GM23338 (cell line): ENCODE measurements around the gene GP9. TPM values are rescaled to one million over a fixed set of nuclear protein-coding genes. Genes with fewer than 3 reads are reported as not detected.

Experiments used
- ATAC-seq: fragments of 200-7000 bp; cut with Tn5 transposase; 3 replicates; pipeline ENCODE4 v1.9.1; 2020
- DNase-seq: peaks from one replicate; pipeline ENCODE4 v3.0.0-alpha.2; 2015; ENCODE audit warnings: low spot score
- H2AFZ ChIP-seq: fragments of 200-600 bp; sonication (generic); 2 replicates; pipeline ENCODE4 v1.8.0; 2016; ENCODE audit warnings: antibody characterized with exemption, mild to moderate bottlenecking, moderate library complexity
- H3F3A ChIP-seq: fragments of 200-600 bp; sonication (generic); replicated peaks from 2 replicates; pipeline ENCODE4 v1.8.0; 2017; ENCODE audit warnings: antibody characterized with exemption, mixed run types, low read depth
- H3K27ac ChIP-seq: fragments of 200-600 bp; sonication (generic); 2 replicates; pipeline ENCODE4 v1.6.1; 2016; ENCODE audit warnings: low read depth
- H3K27me3 ChIP-seq: fragments of 200-600 bp; sonication (generic); 2 replicates; pipeline ENCODE4 v1.8.0; 2016; ENCODE audit warnings: mild to moderate bottlenecking, mixed run types, moderate library complexity; ENCODE audit not compliant: insufficient read depth
- H3K36me3 ChIP-seq: fragments of 200-600 bp; sonication (generic); 2 replicates; pipeline ENCODE4 v1.8.0; 2016; ENCODE audit warnings: mild to moderate bottlenecking; ENCODE audit not compliant: insufficient read depth
- H3K4me1 ChIP-seq: fragments of 200-600 bp; sonication (generic); 2 replicates; pipeline ENCODE4 v1.8.0; 2016; ENCODE audit warnings: mild to moderate bottlenecking, moderate library complexity; ENCODE audit not compliant: insufficient read depth
- H3K4me2 ChIP-seq: fragments of 200-600 bp; sonication (generic); 2 replicates; pipeline ENCODE4 v1.7.1; 2017; ENCODE audit warnings: mixed run types
- H3K4me3 ChIP-seq: fragments of 200-600 bp; sonication (generic); 2 replicates; pipeline ENCODE4 v1.6.1; 2016; ENCODE audit warnings: mixed run types
- H3K79me2 ChIP-seq: fragments of 200-600 bp; sonication (generic); replicated peaks from 2 replicates; pipeline ENCODE4 v1.8.0; 2017; ENCODE audit warnings: mild to moderate bottlenecking; ENCODE audit not compliant: insufficient read depth
- H3K9me2 ChIP-seq: fragments of 200-600 bp; sonication (generic); 2 replicates; pipeline ENCODE4 v1.8.0; 2017; ENCODE audit not compliant: insufficient read depth
- H4K20me1 ChIP-seq: fragments of 200-600 bp; sonication (generic); replicated peaks from 2 replicates; pipeline ENCODE4 v1.8.0; 2017; ENCODE audit warnings: mild to moderate bottlenecking; ENCODE audit not compliant: insufficient read depth
- H3K27ac Mint-ChIP-seq: 2 replicates; pipeline ENCODE4 v1.8.0; 2020; ENCODE audit warnings: inconsistent platforms, mild to moderate bottlenecking, moderate library complexity, mixed read lengths
- H3K27me3 Mint-ChIP-seq: 3 replicates; pipeline ENCODE4 v1.8.0; 2022; ENCODE audit warnings: low read depth, mild to moderate bottlenecking, moderate library complexity, mixed read lengths, inconsistent platforms; ENCODE audit not compliant: insufficient read depth, poor library complexity
- H3K36me3 Mint-ChIP-seq: 3 replicates; pipeline ENCODE4 v1.8.0; 2021; ENCODE audit warnings: low read depth, mild to moderate bottlenecking, inconsistent platforms, moderate library complexity, mixed read lengths
- H3K4me1 Mint-ChIP-seq: 3 replicates; pipeline ENCODE4 v1.8.0; 2020; ENCODE audit warnings: mild to moderate bottlenecking, inconsistent platforms, mixed read lengths
- H3K4me3 Mint-ChIP-seq: 3 replicates; pipeline ENCODE4 v1.8.0; 2021; ENCODE audit warnings: moderate library complexity, mild to moderate bottlenecking, inconsistent platforms, mixed read lengths
- H3K9me3 Mint-ChIP-seq: 3 replicates; pipeline ENCODE4 v1.8.0; 2020; ENCODE audit warnings: moderate library complexity, mild to moderate bottlenecking, inconsistent platforms, mixed read lengths
- CREB1 ChIP-seq: fragments of 250-450 bp; sonication (Bioruptor Pico); IDR thresholded peaks from 2 replicates; pipeline ENCODE4 v1.5.0; 2020; ENCODE audit warnings: low read depth, mild to moderate bottlenecking, moderate library complexity
- CTCF ChIP-seq, 2 experiments: fragments of 200-600 bp in 1 of 2; sonication (generic) in 1 of 2; conservative IDR thresholded peaks; 2 replicates each; pipeline versions ENCODE4 v1.5.1 to v1.6.1; 2016 to 2017; ENCODE audit warnings: antibody characterized with exemption in 2 of 2, low read depth in 2 of 2, mild to moderate bottlenecking in 2 of 2, moderate library complexity in 1 of 2
- EZH2phosphoT487 ChIP-seq: fragments of 200-600 bp; sonication (generic); IDR thresholded peaks from one replicate; pipeline ENCODE4 v1.8.1; 2018; ENCODE audit warnings: antibody characterized with exemption; ENCODE audit not compliant: unreplicated experiment
- JUNB ChIP-seq: IDR thresholded peaks from one replicate; pipeline ENCODE4 v1.6.1; 2016; ENCODE audit warnings: antibody characterized with exemption; ENCODE audit not compliant: unreplicated experiment
- NANOG ChIP-seq: IDR thresholded peaks from 2 replicates; pipeline ENCODE4 v1.6.1; 2016; ENCODE audit warnings: antibody characterized with exemption, borderline replicate concordance
- POLR2AphosphoS5 ChIP-seq: IDR thresholded peaks from 2 replicates; pipeline ENCODE4 v1.6.1; 2016; ENCODE audit warnings: antibody characterized with exemption, low read depth
- STAT1 ChIP-seq: IDR thresholded peaks from one replicate; pipeline ENCODE4 v1.6.1; 2016; ENCODE audit warnings: antibody characterized with exemption; ENCODE audit not compliant: unreplicated experiment
- ZNF114 ChIP-seq: fragments of 250-450 bp; sonication (Bioruptor Pico); IDR thresholded peaks from 2 replicates; pipeline ENCODE4 v1.5.0; 2020; ENCODE audit warnings: mild to moderate bottlenecking, moderate library complexity
- ZNF331 ChIP-seq: fragments of 250-450 bp; sonication (Bioruptor Pico); IDR thresholded peaks from 2 replicates; pipeline ENCODE4 v1.5.0; 2020; ENCODE audit warnings: low read depth, mild to moderate bottlenecking, moderate library complexity
- ZNF462 ChIP-seq: fragments of 250-450 bp; sonication (Bioruptor Pico); IDR thresholded peaks from 2 replicates; pipeline ENCODE4 v1.5.0; 2020; ENCODE audit warnings: mild to moderate bottlenecking, moderate library complexity
- polyA plus RNA-seq: library from polyadenylated mRNA; unstranded; fragments of >200 nt; fragmentation: Nextera tagmentation; extraction: Ambion mirVana; gene quantifications from 2 replicates; pipeline ENCODE4 v1.2.1, GENCODE V29; 2016
- total RNA-seq: library from RNA; depleted of rRNA; stranded (reverse); fragments of >200 nt; shearing (Covaris generic); gene quantifications from 2 replicates; pipeline ENCODE4 v1.2.3, GENCODE V29; 2014
- TF ChIP-seq, protein P1 (sequence below): IDR thresholded peaks from 2 replicates; pipeline ENCODE4 v1.6.1; 2016; ENCODE audit warnings: antibody characterized with exemption

The GP9 gene
- total and polyA plus RNA-seq, 2 experiments from 2014 or later, result not detected

- Histone ChIP-seq H3K4me1 (peaks cover 14% of the 10 kb centered on the region), H4K20me1 (no peaks in the 10 kb centered on the region), H3K4me2 (0 out of 2 replicates have a peak overlapping the region, but pooled peaks have one; percentile 32), H2AFZ (no peak overlapping the region), H3K27me3 (peaks cover 7% of the 10 kb centered on the region), H3F3A (no peaks in the 10 kb centered on the region), H3K36me3 (no peaks in the 10 kb centered on the region), H3K27ac (no peak overlapping the region), H3K9me2 (no peaks in the 10 kb centered on the region), H3K4me3 (no peak overlapping the region), H3K79me2 (no peaks in the 10 kb centered on the region)
- peaks cover 34% of the 10 kb centered on the region for H3K4me1 Mint-ChIP-seq
- H3K9me3 Mint-ChIP-seq, result no peaks in the 10 kb centered on the region; the same call in 2 of the 3 replicates
- no peak overlapping the region for H3K4me3 Mint-ChIP-seq
- DNase-seq (no peak), ATAC-seq (peak; percentile 12)
- TF ChIP-seq ZNF462 (CRISPR knock-in tag) (no peak), ZNF114 (no peak), NANOG (no peak), ZNF331 (CRISPR knock-in tag) (no peak), CTCF (conservative IDR thresholded peaks at IDR 0.05; ENCODE audit: low read depth in 2 of 2) (no peak), CREB1 (no peak), POLR2AphosphoS5 (no peak), EZH2phosphoT487 (no peak), STAT1 (no peak), JUNB (no peak)
- TF ChIP-seq, protein P1, sequence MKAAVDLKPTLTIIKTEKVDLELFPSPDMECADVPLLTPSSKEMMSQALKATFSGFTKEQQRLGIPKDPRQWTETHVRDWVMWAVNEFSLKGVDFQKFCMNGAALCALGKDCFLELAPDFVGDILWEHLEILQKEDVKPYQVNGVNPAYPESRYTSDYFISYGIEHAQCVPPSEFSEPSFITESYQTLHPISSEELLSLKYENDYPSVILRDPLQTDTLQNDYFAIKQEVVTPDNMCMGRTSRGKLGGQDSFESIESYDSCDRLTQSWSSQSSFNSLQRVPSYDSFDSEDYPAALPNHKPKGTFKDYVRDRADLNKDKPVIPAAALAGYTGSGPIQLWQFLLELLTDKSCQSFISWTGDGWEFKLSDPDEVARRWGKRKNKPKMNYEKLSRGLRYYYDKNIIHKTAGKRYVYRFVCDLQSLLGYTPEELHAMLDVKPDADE, result no peak
- no peaks in the 10 kb centered on the region for H3K36me3 Mint-ChIP-seq
- H3K27ac Mint-ChIP-seq, result no peak overlapping the region
- H3K27me3 Mint-ChIP-seq, result peaks cover 8% of the 10 kb centered on the region
Measured at GRCh38 chr3:129039271-129040038, 21.1 kb upstream of the GP9 start.
